Esophagus muscularis mucosa (tissue), 3 donors: ENCODE data around the gene GTF2IRD1.

Experiments
- POLR2AphosphoS5 ChIP-seq, 2 donors: sonication (generic); formaldehyde crosslinking; IDR thresholded peaks; one replicate each; pipeline ENCODE4 v1.6.1; 2017; ENCODE audit warnings: antibody characterized with exemption in 2 of 2
- TF ChIP-seq, protein P1 (sequence below), 3 experiments: fragments of 200-600 bp in 2 of 3; fragments of 450-650 bp in 1 of 3; sonication (generic) in 2 of 3; IDR thresholded peaks; one replicate each; pipeline ENCODE4 v1.5.1; 2017 to 2019; ENCODE audit warnings: antibody characterized with exemption in 3 of 3, mild to moderate bottlenecking in 2 of 3, moderate library complexity in 1 of 3

DNA sequence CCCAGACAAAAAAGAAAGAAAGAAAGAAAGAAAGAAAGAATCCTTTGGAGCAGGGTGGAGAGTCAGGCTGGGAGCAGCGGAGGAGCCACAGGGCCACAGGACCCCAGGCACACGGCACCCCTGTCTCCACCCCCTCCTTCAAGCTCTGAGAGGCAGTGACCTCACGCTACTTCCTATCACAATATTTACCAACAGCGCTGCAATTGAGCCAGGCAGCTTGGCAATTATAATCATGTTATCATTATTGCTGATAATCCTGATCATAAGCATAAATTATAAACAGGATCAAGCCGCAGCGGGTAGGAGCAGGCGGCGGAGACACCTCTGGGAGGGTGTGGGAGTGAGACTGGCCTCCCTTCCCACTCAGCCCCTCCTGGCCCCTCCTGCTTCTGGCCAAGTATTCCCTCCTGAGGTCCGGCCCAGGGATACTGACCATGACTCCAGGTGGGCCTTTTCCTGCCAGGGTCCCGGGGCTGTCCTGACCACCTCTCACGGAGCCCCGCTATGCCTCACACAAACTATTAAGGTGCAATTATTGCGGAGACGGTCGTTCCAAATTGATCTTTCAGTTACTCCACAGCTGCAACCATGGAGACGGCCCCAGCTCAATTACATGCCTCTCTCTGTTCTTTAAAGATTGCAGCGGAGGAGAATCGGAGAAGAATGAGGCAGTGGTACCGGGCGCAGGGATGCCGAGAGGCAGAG is 10.0 kb upstream of the GTF2IRD1 start:
- TF ChIP-seq, protein P1, sequence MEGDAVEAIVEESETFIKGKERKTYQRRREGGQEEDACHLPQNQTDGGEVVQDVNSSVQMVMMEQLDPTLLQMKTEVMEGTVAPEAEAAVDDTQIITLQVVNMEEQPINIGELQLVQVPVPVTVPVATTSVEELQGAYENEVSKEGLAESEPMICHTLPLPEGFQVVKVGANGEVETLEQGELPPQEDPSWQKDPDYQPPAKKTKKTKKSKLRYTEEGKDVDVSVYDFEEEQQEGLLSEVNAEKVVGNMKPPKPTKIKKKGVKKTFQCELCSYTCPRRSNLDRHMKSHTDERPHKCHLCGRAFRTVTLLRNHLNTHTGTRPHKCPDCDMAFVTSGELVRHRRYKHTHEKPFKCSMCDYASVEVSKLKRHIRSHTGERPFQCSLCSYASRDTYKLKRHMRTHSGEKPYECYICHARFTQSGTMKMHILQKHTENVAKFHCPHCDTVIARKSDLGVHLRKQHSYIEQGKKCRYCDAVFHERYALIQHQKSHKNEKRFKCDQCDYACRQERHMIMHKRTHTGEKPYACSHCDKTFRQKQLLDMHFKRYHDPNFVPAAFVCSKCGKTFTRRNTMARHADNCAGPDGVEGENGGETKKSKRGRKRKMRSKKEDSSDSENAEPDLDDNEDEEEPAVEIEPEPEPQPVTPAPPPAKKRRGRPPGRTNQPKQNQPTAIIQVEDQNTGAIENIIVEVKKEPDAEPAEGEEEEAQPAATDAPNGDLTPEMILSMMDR (IDR thresholded peaks at IDR 0.05) = no peak
- no peak for TF ChIP-seq POLR2AphosphoS5 (IDR thresholded peaks at IDR 0.05)
